HFF-Myc (cell line): ENCODE data around the gene ASPHD1.

Experiments used
- DNase-seq: peaks from one replicate; pipeline ENCODE4 v3.0.0-alpha.2; 2011; ENCODE audit warnings: low read depth; ENCODE audit errors: extremely low read depth
- H3K4me3 ChIP-seq: replicated peaks from 2 replicates; pipeline ENCODE4 v1.5.1; 2011; ENCODE audit warnings: low read depth, mild to moderate bottlenecking, control low read depth, low read length
- TF ChIP-seq, protein P1 (sequence below): IDR thresholded peaks from 2 replicates; pipeline ENCODE4 v1.5.1; 2012; ENCODE audit warnings: mild to moderate bottlenecking, low read depth, low read length, control low read depth; ENCODE audit errors: missing control alignments

Gene ASPHD1

GRCh38 chr16:29893553-29893952 is 6.7 kb upstream of the ASPHD1 start:
- no peak for DNase-seq

GRCh38 chr16:29894352-29894751 is 5.9 kb upstream of the ASPHD1 start:
- DNase-seq, result no peak
- H3K4me3 ChIP-seq, result no peak overlapping the region
- TF ChIP-seq, protein P1, sequence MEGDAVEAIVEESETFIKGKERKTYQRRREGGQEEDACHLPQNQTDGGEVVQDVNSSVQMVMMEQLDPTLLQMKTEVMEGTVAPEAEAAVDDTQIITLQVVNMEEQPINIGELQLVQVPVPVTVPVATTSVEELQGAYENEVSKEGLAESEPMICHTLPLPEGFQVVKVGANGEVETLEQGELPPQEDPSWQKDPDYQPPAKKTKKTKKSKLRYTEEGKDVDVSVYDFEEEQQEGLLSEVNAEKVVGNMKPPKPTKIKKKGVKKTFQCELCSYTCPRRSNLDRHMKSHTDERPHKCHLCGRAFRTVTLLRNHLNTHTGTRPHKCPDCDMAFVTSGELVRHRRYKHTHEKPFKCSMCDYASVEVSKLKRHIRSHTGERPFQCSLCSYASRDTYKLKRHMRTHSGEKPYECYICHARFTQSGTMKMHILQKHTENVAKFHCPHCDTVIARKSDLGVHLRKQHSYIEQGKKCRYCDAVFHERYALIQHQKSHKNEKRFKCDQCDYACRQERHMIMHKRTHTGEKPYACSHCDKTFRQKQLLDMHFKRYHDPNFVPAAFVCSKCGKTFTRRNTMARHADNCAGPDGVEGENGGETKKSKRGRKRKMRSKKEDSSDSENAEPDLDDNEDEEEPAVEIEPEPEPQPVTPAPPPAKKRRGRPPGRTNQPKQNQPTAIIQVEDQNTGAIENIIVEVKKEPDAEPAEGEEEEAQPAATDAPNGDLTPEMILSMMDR, result no peak

More at GRCh38 chr16:29893553-29893952, 6.7 kb upstream of the ASPHD1 start:
- no peak overlapping the region for H3K4me3 ChIP-seq
- TF ChIP-seq, protein P1, result no peak

GRCh38 chr16:29896841-29897240 is 3.4 kb upstream of the ASPHD1 start:
- no peak for DNase-seq
- TF ChIP-seq, protein P1, result no peak
- no peak overlapping the region for H3K4me3 ChIP-seq

DNA sequence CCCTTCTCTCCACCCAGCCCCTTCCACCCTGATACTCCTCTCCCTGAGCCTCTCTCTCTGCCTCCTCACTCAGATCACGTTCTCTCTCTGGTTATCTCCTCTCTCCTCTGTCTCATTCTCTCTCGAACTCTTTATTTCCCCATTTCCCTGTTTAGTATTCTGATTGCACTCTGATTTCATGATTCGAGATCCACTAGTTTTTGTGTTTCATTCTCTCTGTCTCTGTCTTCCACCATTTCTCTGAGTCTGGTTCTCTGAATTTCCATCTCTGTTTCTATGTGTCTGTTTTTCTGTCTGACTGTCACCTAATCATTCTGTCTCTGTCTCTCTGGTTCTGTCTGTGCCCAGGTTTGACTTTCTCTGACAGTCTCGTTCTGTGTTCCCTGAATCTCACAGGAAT is 3.0 kb upstream of the ASPHD1 start:
- TF ChIP-seq, protein P1, result no peak
- H3K4me3 ChIP-seq, result no peak overlapping the region
- no peak for DNase-seq

GRCh38 chr16:29898135-29898803 is 2.0 kb upstream of the ASPHD1 start:
- H3K4me3 ChIP-seq, result peak overlapping the region; percentile 62
- DNase-seq, result no peak

GRCh38 chr16:29898804-29899515 is 1.3 kb upstream of the ASPHD1 start:
- peak overlapping the region; percentile 62 for H3K4me3 ChIP-seq
- DNase-seq, result no peak
- TF ChIP-seq, protein P1, result no peak

More at GRCh38 chr16:29898135-29898803, 2.0 kb upstream of the ASPHD1 start:
- TF ChIP-seq, protein P1, result no peak
